T-cell (primary cell): ENCODE data around the gene RNF144B. TPM values are rescaled to one million over a fixed set of nuclear protein-coding genes. Genes with fewer than 3 reads are reported as not detected.
"Not testable (repeated sequence)": the region's sequence is repeated elsewhere in the genome, so short reads cannot be mapped to it uniquely, and the experiment has no call there.

Experiments used
- ATAC-seq, 4 experiments: fragments of 200-7000 bp in 3 of 4; fragments of 150-1000 bp in 1 of 4; cut with Tn5 transposase; replicated peaks in 1 of 4; 1 replicate in 3 of 4; 2 replicates in 1 of 4; pipeline ENCODE4 v1.10.0; 2021; ENCODE audit warnings: moderate library complexity in 3 of 4, mild to moderate bottlenecking in 2 of 4, moderate number of reproducible peaks in 1 of 4
- CTCF ChIA-PET, 2 donors: fragments of 300-600 bp; sonication (Branson Sonifier 250); formaldehyde crosslinking; loops; one replicate each; lab custom pipeline; 2022; ENCODE audit warnings: antibody characterized with exemption in 2 of 2; lab: Charles Lee
- POLR2A ChIA-PET, 2 donors: fragments of 300-600 bp; sonication (Branson Sonifier 250); formaldehyde crosslinking; loops; one replicate each; lab custom pipeline; 2022; ENCODE audit warnings: antibody characterized with exemption in 2 of 2; lab: Charles Lee
- DNase-seq, 35 experiments: peaks; one replicate each; pipeline versions ENCODE4 v3.0.0 to v3.0.0-alpha.2; 2013 to 2023
- H3K27ac ChIP-seq: one replicate; pipeline ENCODE4 v1.5.1; 2013; ENCODE audit warnings: low read length
- H3K27me3 ChIP-seq, 2 experiments: replicated peaks in 1 of 2; 1 replicate in 1 of 2; 2 replicates in 1 of 2; pipeline versions ENCODE4 v1.6.1 to v1.7.0; 2013; ENCODE audit warnings: low read length in 1 of 2, mixed read lengths in 1 of 2; ENCODE audit not compliant: control insufficient read depth in 2 of 2, insufficient read depth in 2 of 2; ENCODE audit errors: extremely low read depth in 1 of 2
- H3K36me3 ChIP-seq, 2 donors: 1 replicate in 1 of 2; 2 replicates in 1 of 2; pipeline versions ENCODE4 v1.6.1 to v1.7.0; 2013; ENCODE audit warnings: low read length in 1 of 2; ENCODE audit not compliant: control insufficient read depth in 2 of 2, insufficient read depth in 1 of 2; ENCODE audit errors: extremely low read depth in 1 of 2
- H3K4me1 ChIP-seq, 2 experiments: 1 replicate in 1 of 2; 2 replicates in 1 of 2; pipeline versions ENCODE4 v1.6.1 to v1.7.0; 2013; ENCODE audit warnings: low read length in 2 of 2, mixed read lengths in 1 of 2; ENCODE audit not compliant: insufficient read depth in 2 of 2, control insufficient read depth in 1 of 2; ENCODE audit errors: extremely low read depth in 1 of 2
- H3K4me3 ChIP-seq, 2 donors: 1 replicate in 1 of 2; 2 replicates in 1 of 2; pipeline versions ENCODE4 v1.5.1 to v1.7.0; 2013; ENCODE audit warnings: mild to moderate bottlenecking in 2 of 2, low read length in 1 of 2, moderate library complexity in 1 of 2; ENCODE audit not compliant: control insufficient read depth in 1 of 2; ENCODE audit errors: extremely low read depth in 1 of 2
- H3K9me3 ChIP-seq: 2 replicates; pipeline ENCODE4 v1.7.0; 2013
- H3K27ac Mint-ChIP-seq, 2 donors: one replicate each; pipeline ENCODE4 v1.8.0; 2020 to 2021; ENCODE audit warnings: mild to moderate bottlenecking in 2 of 2, mixed read lengths in 2 of 2
- H3K27me3 Mint-ChIP-seq, 2 donors: one replicate each; pipeline ENCODE4 v1.8.0; 2021 to 2022; ENCODE audit warnings: mixed read lengths in 2 of 2
- H3K36me3 Mint-ChIP-seq: one replicate; pipeline ENCODE4 v1.8.0; 2021; ENCODE audit warnings: mixed read lengths
- H3K4me1 Mint-ChIP-seq, 3 donors: one replicate each; pipeline ENCODE4 v1.8.0; 2020 to 2022; ENCODE audit warnings: mixed read lengths in 3 of 3, mild to moderate bottlenecking in 1 of 3
- H3K4me3 Mint-ChIP-seq, 3 donors: one replicate each; pipeline ENCODE4 v1.8.0; 2020 to 2022; ENCODE audit warnings: mild to moderate bottlenecking in 3 of 3, mixed read lengths in 3 of 3, moderate library complexity in 3 of 3
- H3K9me3 Mint-ChIP-seq, 3 donors: one replicate each; pipeline ENCODE4 v1.8.0; 2020 to 2022; ENCODE audit warnings: mixed read lengths in 3 of 3
- WGBS: methylation state at CpG from one replicate; pipeline ENCODE4 v1.1.5; 2013; ENCODE audit warnings: missing lambda C conversion rate; ENCODE audit not compliant: insufficient coverage; 5-methylcytosine and 5-hydroxymethylcytosine counted together
- total RNA-seq, 35 experiments: library from RNA in 6 of 35; stranded (reverse) in 6 of 35; fragments of 120-200 nt in 1 of 35; gene quantifications; one replicate each; pipeline versions ENCODE4 v1.2.1 to v1.2.4 and lab custom pipeline; 2013 to 2026

Gene RNF144B
- total RNA-seq, 5 donors from 2014 or later (not counting 1 experiment from before 2014, with no cell fraction given) = 3.2 to 4.8 (median 4.3) TPM

- CTCF ChIA-PET, H3K9me3 ChIP-seq, POLR2A ChIA-PET, H3K4me1 ChIP-seq, H3K4me3 ChIP-seq, H3K36me3 ChIP-seq, H3K4me1 Mint-ChIP-seq, DNase-seq, H3K4me3 Mint-ChIP-seq, H3K27ac Mint-ChIP-seq, H3K27me3 ChIP-seq, H3K36me3 Mint-ChIP-seq, ATAC-seq, H3K27ac ChIP-seq: not testable (repeated sequence)
- Mint-ChIP-seq H3K9me3 (peaks cover 7 to 11% (median 7%) of the 10 kb centered on the region in 3 donors), H3K27me3 (peaks cover 16 to 22% of the 10 kb centered on the region in 2 donors)
- WGBS = no CpG with 5 or more reads among the region's 4 CpGs
Observed at GRCh38 chr6:18357546-18357945, 29.6 kb upstream of the RNF144B start.

- POLR2A ChIA-PET = no interaction called here
- H3K4me3 ChIP-seq = no peak overlapping the region
- peaks cover 0 to 4% (median 0%) of the 10 kb centered on the region in 3 donors for H3K4me1 Mint-ChIP-seq
- H3K27me3 Mint-ChIP-seq = peaks cover 16 to 22% of the 10 kb centered on the region in 2 donors
- H3K36me3 ChIP-seq = no peaks in the 10 kb centered on the region
- no peak overlapping the region for H3K27ac Mint-ChIP-seq
- H3K27me3 ChIP-seq = peaks cover 0 to 2% of the 10 kb centered on the region in 2 experiments
- H3K4me3 Mint-ChIP-seq = no peak overlapping the region
- peaks cover 7 to 11% (median 7%) of the 10 kb centered on the region in 3 donors for H3K9me3 Mint-ChIP-seq
- H3K9me3 ChIP-seq = no peaks in the 10 kb centered on the region
- no peak for ATAC-seq
- WGBS = no CpG with 5 or more reads among the region's 1 CpG
- H3K36me3 Mint-ChIP-seq = no peaks in the 10 kb centered on the region
- DNase-seq = no peak
- H3K4me1 ChIP-seq = no peaks in the 10 kb centered on the region
- H3K27ac ChIP-seq = no peak overlapping the region
- CTCF ChIA-PET = interaction anchor here in 1 of 2 donors (0.6 kb wide), 1 partner anchor 79 kb away, joined by 3 read pairs; no protein-coding TSS in a partner anchor
Observed at GRCh38 chr6:18359237-18359885, 27.8 kb upstream of the RNF144B start.

GRCh38 chr6:18360188-18360587 is 27.0 kb upstream of the RNF144B start:
- peaks cover 16 to 22% of the 10 kb centered on the region in 2 donors for H3K27me3 Mint-ChIP-seq
- CTCF ChIA-PET = no interaction called here

GRCh38 chr6:18362058-18362561 is 25.0 kb upstream of the RNF144B start:
- Mint-ChIP-seq H3K9me3 (peaks cover 6 to 8% (median 7%) of the 10 kb centered on the region in 3 donors), H3K36me3 (no peaks in the 10 kb centered on the region), H3K27me3 (peaks cover 16 to 22% of the 10 kb centered on the region in 2 donors), H3K4me3 (no peak overlapping the region), H3K27ac (no peak overlapping the region), H3K4me1 (peaks cover 0 to 4% (median 0%) of the 10 kb centered on the region in 3 donors)
- Histone ChIP-seq H3K36me3 (no peaks in the 10 kb centered on the region), H3K27ac (no peak overlapping the region), H3K9me3 (no peaks in the 10 kb centered on the region), H3K4me1 (no peaks in the 10 kb centered on the region), H3K27me3 (peaks cover 0 to 8% of the 10 kb centered on the region in 2 experiments), H3K4me3 (no peak overlapping the region)
- DNase-seq (no peak), ATAC-seq (no peak)
- no CpG with 5 or more reads among the region's 2 CpGs for WGBS
- ChIA-PET POLR2A (no interaction called here), CTCF (no interaction called here)

More at GRCh38 chr6:18360188-18360587, 27.0 kb upstream of the RNF144B start:
- H3K27ac Mint-ChIP-seq = no peak overlapping the region
- Histone ChIP-seq H3K27ac (no peak overlapping the region), H3K9me3 (no peaks in the 10 kb centered on the region), H3K36me3 (no peaks in the 10 kb centered on the region), H3K4me3 (no peak overlapping the region), H3K27me3 (peaks cover 0 to 2% of the 10 kb centered on the region in 2 experiments), H3K4me1 (no peaks in the 10 kb centered on the region)
- no peaks in the 10 kb centered on the region for H3K36me3 Mint-ChIP-seq
- no peak for ATAC-seq
- H3K9me3 Mint-ChIP-seq = peaks cover 7 to 11% (median 7%) of the 10 kb centered on the region in 3 donors
- no peak overlapping the region for H3K4me3 Mint-ChIP-seq
- H3K4me1 Mint-ChIP-seq = peaks cover 0 to 4% (median 0%) of the 10 kb centered on the region in 3 donors
- POLR2A ChIA-PET = no interaction called here
- 33% methylated on average over 1 of the region's 1 CpG for WGBS
- no peak for DNase-seq

- 78% methylated on average over 4 of the region's 5 CpGs for WGBS
- no peak overlapping the region for H3K4me3 ChIP-seq
- DNase-seq (no peak), ATAC-seq (no peak)
- Mint-ChIP-seq H3K36me3 (no peaks in the 10 kb centered on the region), H3K4me3 (no peak overlapping the region), H3K27ac (no peak overlapping the region), H3K4me1 (peaks cover 0 to 4% (median 0%) of the 10 kb centered on the region in 3 donors), H3K27me3 (peaks cover 14 to 18% of the 10 kb centered on the region in 2 donors), H3K9me3 (peaks cover 0 to 2% (median 0%) of the 10 kb centered on the region in 3 donors)
- no peak overlapping the region for H3K27ac ChIP-seq
- peaks cover 0 to 17% of the 10 kb centered on the region in 2 experiments for H3K27me3 ChIP-seq
- CTCF ChIA-PET = no interaction called here
- H3K36me3 ChIP-seq = no peaks in the 10 kb centered on the region
- H3K9me3 ChIP-seq = no peaks in the 10 kb centered on the region
- no peaks in the 10 kb centered on the region for H3K4me1 ChIP-seq
- POLR2A ChIA-PET = interaction anchor here in 1 of 2 donors (0.6 kb wide), 1 partner anchor 882 kb away, joined by 3 read pairs; no protein-coding TSS in a partner anchor
Observed at GRCh38 chr6:18363746-18364145, 23.4 kb upstream of the RNF144B start.

GRCh38 chr6:18364561-18364960 is 22.6 kb upstream of the RNF144B start:
- H3K36me3 ChIP-seq, H3K4me1 Mint-ChIP-seq, ATAC-seq, H3K4me3 ChIP-seq, H3K36me3 Mint-ChIP-seq, DNase-seq, H3K4me3 Mint-ChIP-seq, H3K27ac Mint-ChIP-seq, H3K27ac ChIP-seq, CTCF ChIA-PET, H3K4me1 ChIP-seq, H3K9me3 Mint-ChIP-seq, POLR2A ChIA-PET, H3K9me3 ChIP-seq: not testable (repeated sequence)
- H3K27me3 Mint-ChIP-seq = peaks cover 13 to 17% of the 10 kb centered on the region in 2 donors
- 93% methylated on average over 2 of the region's 2 CpGs for WGBS
- H3K27me3 ChIP-seq = peaks cover 0 to 17% of the 10 kb centered on the region in 2 experiments
